OCI-LY7 (cell line): ENCODE measurements around the gene CHST6.

ENCODE experiments used
- CTCF ChIP-seq: fragments of 200-600 bp; sonication (generic); conservative IDR thresholded peaks from 2 replicates; pipeline ENCODE4 v1.5.1; 2014; ENCODE audit warnings: mild to moderate bottlenecking, antibody characterized with exemption, low read length, moderate library complexity, mixed read lengths
- EZH2phosphoT487 ChIP-seq: fragments of 200-600 bp; sonication (generic); IDR thresholded peaks from 2 replicates; pipeline ENCODE4 v1.6.1; 2018; ENCODE audit warnings: low read depth, borderline replicate concordance, mild to moderate bottlenecking, mixed run types, antibody characterized with exemption, low read length, moderate library complexity, mixed read lengths

GRCh38 chr16:75458029-75458428 lies 37.2 kb downstream of the CHST6 start:
- TF ChIP-seq CTCF (no peak), EZH2phosphoT487 (no peak)
